Measurements from ENCODE around the gene GLB1L3. TPM values are rescaled to one million over a fixed set of nuclear protein-coding genes. Genes with fewer than 3 reads are reported as not detected.
A peak's percentile ranks its signal among the peaks of the same experiment; 100 is the strongest.
"Not testable (repeated sequence)": the region's sequence is repeated elsewhere in the genome, so short reads cannot be mapped to it uniquely, and the experiment has no call there.

GLB1L3 gene
- total and polyA plus RNA-seq, 10 donors, result 0.13 to 0.25 (median 0.21) TPM; not detected in 4

DNA sequence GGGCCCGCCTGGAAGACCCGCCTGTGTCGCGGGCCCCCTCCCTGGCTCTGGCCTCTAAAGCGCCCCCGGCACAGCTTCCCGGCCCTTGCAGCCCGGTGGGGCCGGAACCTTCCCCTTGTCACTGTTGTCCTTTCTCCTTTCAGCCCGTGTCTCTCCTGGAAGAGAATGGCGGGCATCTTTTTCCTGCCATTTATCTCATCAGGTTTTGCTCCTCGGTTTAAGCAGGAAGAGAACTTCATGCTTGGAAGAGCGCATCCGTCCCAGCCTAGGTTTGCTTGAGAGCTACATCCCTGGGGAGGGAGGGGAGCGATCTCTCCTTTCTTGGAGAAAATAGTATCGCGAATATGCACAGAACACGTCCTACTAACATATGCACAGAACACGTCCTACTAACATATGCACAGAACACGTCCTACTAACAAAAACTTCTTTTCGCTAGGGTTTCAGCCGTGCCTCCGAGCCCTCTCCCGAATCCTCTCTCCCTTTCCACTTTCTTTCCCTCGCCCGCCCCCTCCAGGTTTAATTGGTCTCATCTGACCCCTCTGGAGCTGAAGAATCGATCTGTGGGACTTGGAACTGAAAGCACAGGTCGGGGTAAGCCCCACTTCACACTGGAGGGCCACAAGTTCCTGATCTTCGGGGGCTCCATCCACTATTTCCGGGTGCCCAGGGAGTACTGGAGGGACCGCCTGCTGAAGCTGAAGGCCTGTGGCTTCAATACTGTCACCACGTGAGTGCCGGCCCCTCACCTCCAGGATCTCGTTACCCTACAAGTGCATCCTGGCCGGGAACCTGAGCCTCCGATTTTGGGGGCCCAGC lies 1.2 kb downstream of the GLB1L3 start:
- no peaks in the 10 kb centered on the region for H3K36me3 ChIP-seq
- peaks cover 4 to 84% (median 68%) of the 10 kb centered on the region in 7 donors for H3K27me3 ChIP-seq (replicated peaks in 1 of 7)
- 18 to 25% (median 21%) methylated on average over 34 to 36 of the region's 36 CpGs for WGBS, 5 donors
- H3K4me1 ChIP-seq, result peaks cover 17 to 38% (median 26%) of the 10 kb centered on the region in 6 donors
- intact Hi-C loops (cut with DNase I; ENCODE audit: low total_unique reads), result no loop called here
- TF ChIP-seq POLR2A (IDR thresholded peaks at IDR 0.05) (no peak), POLR2AphosphoS5 (IDR thresholded peaks at IDR 0.05) (no peak)
- TF ChIP-seq, protein P1, sequence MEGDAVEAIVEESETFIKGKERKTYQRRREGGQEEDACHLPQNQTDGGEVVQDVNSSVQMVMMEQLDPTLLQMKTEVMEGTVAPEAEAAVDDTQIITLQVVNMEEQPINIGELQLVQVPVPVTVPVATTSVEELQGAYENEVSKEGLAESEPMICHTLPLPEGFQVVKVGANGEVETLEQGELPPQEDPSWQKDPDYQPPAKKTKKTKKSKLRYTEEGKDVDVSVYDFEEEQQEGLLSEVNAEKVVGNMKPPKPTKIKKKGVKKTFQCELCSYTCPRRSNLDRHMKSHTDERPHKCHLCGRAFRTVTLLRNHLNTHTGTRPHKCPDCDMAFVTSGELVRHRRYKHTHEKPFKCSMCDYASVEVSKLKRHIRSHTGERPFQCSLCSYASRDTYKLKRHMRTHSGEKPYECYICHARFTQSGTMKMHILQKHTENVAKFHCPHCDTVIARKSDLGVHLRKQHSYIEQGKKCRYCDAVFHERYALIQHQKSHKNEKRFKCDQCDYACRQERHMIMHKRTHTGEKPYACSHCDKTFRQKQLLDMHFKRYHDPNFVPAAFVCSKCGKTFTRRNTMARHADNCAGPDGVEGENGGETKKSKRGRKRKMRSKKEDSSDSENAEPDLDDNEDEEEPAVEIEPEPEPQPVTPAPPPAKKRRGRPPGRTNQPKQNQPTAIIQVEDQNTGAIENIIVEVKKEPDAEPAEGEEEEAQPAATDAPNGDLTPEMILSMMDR (IDR thresholded peaks at IDR 0.05 in 8 of 11, conservative IDR thresholded peaks at IDR 0.05 in 3 of 11), result no peak
- peaks cover 0 to 10% (median 2%) of the 10 kb centered on the region in 8 donors for H3K9me3 ChIP-seq
- peak overlapping the region in 6 of 8 donors; percentile 46 to 76 (median 52) for H3K4me3 ChIP-seq
- DNase-seq, result no peak
- H3K27ac ChIP-seq, result no peak overlapping the region

GRCh38 chr11:134278356-134278755 lies 2.2 kb downstream of the GLB1L3 start:
- Histone ChIP-seq H3K4me1 (peaks cover 17 to 38% (median 26%) of the 10 kb centered on the region in 6 donors), H3K27me3 (replicated peaks in 1 of 7) (peaks cover 4 to 84% (median 63%) of the 10 kb centered on the region in 7 donors), H3K27ac (no peak overlapping the region), H3K4me3 (no peak overlapping the region), H3K36me3 (no peaks in the 10 kb centered on the region), H3K9me3 (peaks cover 0 to 10% (median 2%) of the 10 kb centered on the region in 8 donors)
- intact Hi-C loops (cut with DNase I; ENCODE audit: low total_unique reads), result no loop called here
- WGBS, 5 donors, result 91 to 97% (median 95%) methylated on average over 4 of the region's 4 CpGs
- TF ChIP-seq POLR2A (IDR thresholded peaks at IDR 0.05), result no peak
- no peak for TF ChIP-seq POLR2AphosphoS5 (IDR thresholded peaks at IDR 0.05)
- TF ChIP-seq, protein P1 (IDR thresholded peaks at IDR 0.05 in 8 of 11, conservative IDR thresholded peaks at IDR 0.05 in 3 of 11), result no peak
- no peak for DNase-seq

GRCh38 chr11:134281635-134282034 lies 5.5 kb downstream of the GLB1L3 start:
- H3K4me3 ChIP-seq; H3K27ac ChIP-seq; intact Hi-C loops (cut with DNase I; ENCODE audit: low total_unique reads); H3K36me3 ChIP-seq; DNase-seq: not testable (repeated sequence)
- peaks cover 4 to 62% (median 31%) of the 10 kb centered on the region in 7 donors for H3K27me3 ChIP-seq (replicated peaks in 1 of 7)
- peaks cover 6 to 12% (median 10%) of the 10 kb centered on the region in 6 donors for H3K4me1 ChIP-seq
- H3K9me3 ChIP-seq, result peaks cover 0 to 10% (median 2%) of the 10 kb centered on the region in 8 donors
- 82 to 88% (median 85%) methylated on average over 4 to 16 of the region's 17 CpGs; no CpG with 5 or more reads in 1 of the 5 donors for WGBS, 5 donors

DNA sequence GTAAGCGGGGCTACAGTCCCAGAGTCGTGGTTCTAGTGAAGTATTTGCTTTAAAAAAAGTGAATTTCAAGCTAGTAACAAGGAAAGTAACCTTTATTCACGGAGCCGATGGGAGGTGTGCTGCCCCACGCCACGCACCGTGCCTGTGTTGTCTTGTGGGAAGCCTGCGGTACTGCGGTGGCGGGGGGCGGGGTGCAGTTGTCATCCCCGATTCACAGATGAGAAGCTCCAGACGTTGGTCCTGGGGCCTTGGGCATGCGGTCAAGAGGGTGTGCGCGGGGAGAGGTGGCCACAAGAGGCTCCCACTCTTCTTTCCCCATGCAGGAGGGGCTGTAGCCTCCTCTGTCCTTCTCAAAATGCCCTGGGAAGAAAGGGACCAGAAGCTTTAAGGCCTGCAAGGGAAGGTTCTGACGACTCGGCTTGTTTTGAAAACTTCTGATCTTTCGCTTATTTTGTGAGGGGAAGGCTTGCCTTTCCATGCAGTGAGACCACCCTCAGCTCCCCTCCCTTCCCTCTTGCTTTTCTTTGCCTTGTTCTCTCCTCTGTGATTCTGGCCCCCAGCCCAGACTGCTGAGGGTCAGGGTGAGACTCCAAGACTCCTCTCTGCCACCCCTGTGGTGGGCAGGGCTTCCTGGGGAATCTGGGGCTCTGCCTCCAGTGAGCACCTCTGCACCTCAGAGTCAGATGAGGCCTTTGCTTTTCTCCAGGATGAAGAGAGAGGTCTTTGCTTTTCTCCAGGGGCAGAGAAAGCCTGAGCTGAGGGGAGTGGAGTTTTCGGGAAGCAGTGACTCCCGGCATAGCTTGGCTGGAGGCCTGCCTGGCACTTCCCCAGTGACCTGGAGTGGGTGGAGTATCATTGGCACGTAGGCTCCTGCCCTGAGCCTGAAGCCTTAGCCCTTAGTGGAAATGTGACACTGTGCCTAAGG lies 6.2 kb downstream of the GLB1L3 start:
- no peak for DNase-seq
- 81 to 88% (median 86%) methylated on average over 22 of the region's 22 CpGs for WGBS, 5 donors
- Histone ChIP-seq H3K36me3 (no peaks in the 10 kb centered on the region), H3K27ac (no peak overlapping the region), H3K27me3 (replicated peaks in 1 of 7) (peaks cover 0 to 55% (median 23%) of the 10 kb centered on the region in 7 donors), H3K4me1 (peaks cover 0 to 5% (median 2%) of the 10 kb centered on the region in 6 donors), H3K9me3 (peaks cover 0 to 10% (median 2%) of the 10 kb centered on the region in 8 donors), H3K4me3 (no peak overlapping the region)
- intact Hi-C loops (cut with DNase I; ENCODE audit: low total_unique reads), result no loop called here
- TF ChIP-seq POLR2AphosphoS5 (IDR thresholded peaks at IDR 0.05), result no peak
- TF ChIP-seq, protein P1 (IDR thresholded peaks at IDR 0.05 in 8 of 11, conservative IDR thresholded peaks at IDR 0.05 in 3 of 11), result no peak
- no peak for TF ChIP-seq POLR2A (IDR thresholded peaks at IDR 0.05)

All from spleen (tissue), 11 donors.